H1 (cell line): ENCODE data around the gene SLC39A10. TPM values are rescaled to one million over a fixed set of nuclear protein-coding genes. Genes with fewer than 3 reads are reported as not detected.

Experiments
- CTCF ChIA-PET: fragments of 300-600 bp; sonication (Branson Sonifier 250); formaldehyde crosslinking; loops from one replicate; lab custom pipeline; 2021; ENCODE audit not compliant: partially characterized antibody; lab: Charles Lee
- POLR2A ChIA-PET: fragments of 300-600 bp; sonication (Branson Sonifier 250); formaldehyde crosslinking; loops from one replicate; lab custom pipeline; 2021; ENCODE audit warnings: inconsistent platforms; ENCODE audit not compliant: partially characterized antibody; lab: Charles Lee
- DNase-seq, 2 experiments: peaks; one replicate each; pipeline versions ENCODE4 v3.0.0 to v3.0.0-alpha.2; 2010 to 2022; ENCODE audit warnings: low spot score in 2 of 2, low read depth in 1 of 2, mixed read lengths in 1 of 2
- FAIRE-seq: peaks from 2 replicates; lab custom pipeline; 2011; peaks lifted over from hg19 to GRCh38; lab: Jason Lieb, UNC
- H2AFZ ChIP-seq: 2 replicates; pipeline ENCODE4 v1.8.1; 2012; ENCODE audit warnings: low read length, inconsistent platforms
- H2AK5ac ChIP-seq: 2 replicates; pipeline ENCODE4 v1.6.1; 2013; ENCODE audit warnings: low read depth, low read length
- H2BK120ac ChIP-seq: replicated peaks from 2 replicates; pipeline ENCODE3; 2013; ENCODE audit warnings: low read depth, low read length, inconsistent platforms
- H2BK12ac ChIP-seq: 2 replicates; pipeline ENCODE4 v1.6.1; 2013; ENCODE audit warnings: low read depth, low read length
- H2BK15ac ChIP-seq: 2 replicates; pipeline ENCODE4 v1.6.1; 2013; ENCODE audit warnings: low read length
- H2BK20ac ChIP-seq: 2 replicates; pipeline ENCODE4 v1.6.1; 2013; ENCODE audit warnings: low read length
- H2BK5ac ChIP-seq: 2 replicates; pipeline ENCODE4 v1.6.1; 2013; ENCODE audit warnings: low read depth, low read length
- H3K14ac ChIP-seq: 2 replicates; pipeline ENCODE4 v1.6.1; 2013; ENCODE audit warnings: inconsistent platforms; ENCODE audit not compliant: insufficient read length
- H3K18ac ChIP-seq: 2 replicates; pipeline ENCODE4 v1.6.1; 2013; ENCODE audit warnings: low read length; ENCODE audit errors: extremely low read depth
- H3K23ac ChIP-seq: 2 replicates; pipeline ENCODE4 v1.6.1; 2013; ENCODE audit warnings: inconsistent platforms; ENCODE audit not compliant: insufficient read length
- H3K23me2 ChIP-seq: 2 replicates; pipeline ENCODE4 v1.6.1; 2013; ENCODE audit warnings: low read depth, low read length
- H3K27ac ChIP-seq: 2 replicates; pipeline ENCODE4 v1.6.1; 2011; ENCODE audit warnings: low read depth, low read length, inconsistent platforms
- H3K27me3 ChIP-seq, 4 experiments: replicated peaks in 1 of 4; 1 replicate in 1 of 4; 2 replicates in 3 of 4; pipeline versions ENCODE4 v1.6.1 to v1.8.1; 2011 to 2013; ENCODE audit warnings: low read length in 3 of 4, mild to moderate bottlenecking in 3 of 4, inconsistent platforms in 2 of 4, mixed read lengths in 2 of 4, moderate library complexity in 1 of 4; ENCODE audit not compliant: control insufficient read depth in 3 of 4, insufficient read depth in 3 of 4; ENCODE audit errors: extremely low read depth in 1 of 4
- H3K36me3 ChIP-seq, 4 experiments: 2 replicates each; pipeline versions ENCODE4 v1.6.1 to v1.8.1; 2011 to 2013; ENCODE audit warnings: mild to moderate bottlenecking in 4 of 4, low read length in 3 of 4, moderate library complexity in 2 of 4, control low read depth in 1 of 4, inconsistent platforms in 1 of 4; ENCODE audit not compliant: insufficient read depth in 4 of 4, control insufficient read depth in 2 of 4
- H3K4ac ChIP-seq: replicated peaks from 2 replicates; pipeline ENCODE3; 2013; ENCODE audit warnings: low read length, low read depth, mixed read lengths, inconsistent platforms; ENCODE audit not compliant: insufficient read length
- H3K4me1 ChIP-seq, 4 experiments: replicated peaks in 1 of 4; 1 replicate in 1 of 4; 2 replicates in 3 of 4; pipeline versions ENCODE4 v1.6.1 to v1.8.1; 2011 to 2013; ENCODE audit warnings: low read length in 3 of 4, inconsistent platforms in 2 of 4, mixed read lengths in 1 of 4; ENCODE audit not compliant: insufficient read depth in 4 of 4, control insufficient read depth in 3 of 4
- H3K4me2 ChIP-seq, 2 experiments: 2 replicates each; pipeline versions ENCODE4 v1.6.1 to v1.8.1; 2011 to 2013; ENCODE audit warnings: low read depth in 2 of 2, low read length in 2 of 2, control low read depth in 1 of 2, inconsistent platforms in 1 of 2, mild to moderate bottlenecking in 1 of 2; ENCODE audit not compliant: insufficient read depth in 1 of 2
- H3K4me3 ChIP-seq, 4 experiments: fragments of 200-600, 300-600 bp in 1 of 4; sonication (generic), shearing (Covaris generic), sonication (Bioruptor Twin) in 1 of 4; 2 replicates each; pipeline versions ENCODE4 v1.5.1 to v1.8.1; 2011 to 2016; ENCODE audit warnings: low read length in 4 of 4, low read depth in 3 of 4, control low read depth in 2 of 4, inconsistent platforms in 2 of 4, mild to moderate bottlenecking in 2 of 4, mixed read lengths in 1 of 4, moderate library complexity in 1 of 4; ENCODE audit not compliant: insufficient read depth in 2 of 4; ENCODE audit errors: extremely low read depth in 1 of 4
- H3K56ac ChIP-seq: replicated peaks from 2 replicates; pipeline ENCODE3; 2013; ENCODE audit warnings: low read depth, mild to moderate bottlenecking, mixed read lengths, low read length, inconsistent platforms; ENCODE audit not compliant: insufficient read length
- H3K79me1 ChIP-seq: 2 replicates; pipeline ENCODE4 v1.6.1; 2013; ENCODE audit warnings: low read depth, low read length, control low read depth
- H3K79me2 ChIP-seq, 2 experiments: 2 replicates each; pipeline versions ENCODE4 v1.6.1 to v1.8.1; 2012 to 2013; ENCODE audit warnings: low read length in 2 of 2, mild to moderate bottlenecking in 2 of 2, inconsistent platforms in 1 of 2; ENCODE audit not compliant: insufficient read depth in 2 of 2, control insufficient read depth in 1 of 2
- H3K9ac ChIP-seq, 4 experiments: replicated peaks in 1 of 4; 1 replicate in 1 of 4; 2 replicates in 3 of 4; pipeline versions ENCODE4 v1.6.1 to v1.8.1; 2011 to 2013; ENCODE audit warnings: low read depth in 3 of 4, low read length in 3 of 4, control low read depth in 2 of 4, mild to moderate bottlenecking in 2 of 4, moderate library complexity in 2 of 4, inconsistent platforms in 1 of 4; ENCODE audit errors: extremely low read depth in 1 of 4
- H3K9me3 ChIP-seq, 2 experiments: 2 replicates each; pipeline versions ENCODE4 v1.6.1 to v1.8.1; 2012 to 2013; ENCODE audit warnings: mild to moderate bottlenecking in 2 of 2, moderate library complexity in 2 of 2, control low read depth in 1 of 2, inconsistent platforms in 1 of 2, low read depth in 1 of 2, low read length in 1 of 2, mixed read lengths in 1 of 2; ENCODE audit not compliant: insufficient read depth in 2 of 2
- H4K20me1 ChIP-seq, 2 experiments: replicated peaks in 1 of 2; 2 replicates each; pipeline versions ENCODE3 to v1.8.1; 2011 to 2013; ENCODE audit warnings: inconsistent platforms in 2 of 2, low read length in 2 of 2, mild to moderate bottlenecking in 1 of 2; ENCODE audit not compliant: insufficient read depth in 2 of 2, control insufficient read depth in 1 of 2
- H4K5ac ChIP-seq: 2 replicates; pipeline ENCODE4 v1.6.1; 2013; ENCODE audit warnings: low read length, low read depth, mixed read lengths, inconsistent platforms; ENCODE audit not compliant: insufficient read length
- H4K8ac ChIP-seq: 2 replicates; pipeline ENCODE4 v1.8.0; 2013; ENCODE audit warnings: mild to moderate bottlenecking, moderate library complexity, low read length, inconsistent platforms; ENCODE audit not compliant: insufficient read depth; ENCODE audit errors: extremely low read depth
- H4K91ac ChIP-seq: replicated peaks from 2 replicates; pipeline ENCODE3; 2013; ENCODE audit warnings: low read length, mixed read lengths, inconsistent platforms; ENCODE audit not compliant: insufficient read length
- RAD21 ChIP-seq, 2 experiments: IDR thresholded peaks in 1 of 2; conservative IDR thresholded peaks in 1 of 2; 2 replicates each; pipeline ENCODE4 v1.6.1; 2011; ENCODE audit warnings: low read depth in 2 of 2, low read length in 2 of 2, improper control_type of control experiment in 1 of 2, inconsistent platforms in 1 of 2, mild to moderate bottlenecking in 1 of 2, moderate library complexity in 1 of 2
- RBBP5 ChIP-seq: IDR thresholded peaks from 2 replicates; pipeline ENCODE4 v1.7.1; 2012; ENCODE audit warnings: low read depth, mild to moderate bottlenecking, inconsistent platforms, low read length, moderate library complexity, borderline replicate concordance
- RFX5 ChIP-seq: IDR thresholded peaks from 2 replicates; pipeline ENCODE4 v1.6.1; 2011; ENCODE audit warnings: low read depth, low read length, improper control_type of control experiment, borderline replicate concordance
- WGBS, 2 experiments: shearing (Covaris generic) in 1 of 2; methylation state at CpG; one replicate each; pipeline versions ENCODE4 v1.1.6 to v1.1.7; 2013 to 2015; ENCODE audit warnings: low lambda C conversion rate in 2 of 2, mixed read lengths in 2 of 2, inconsistent platforms in 1 of 2, low coverage in 1 of 2, missing lambda C conversion rate in 1 of 2; ENCODE audit not compliant: insufficient replicate concordance in 2 of 2, insufficient coverage in 1 of 2, insufficient read length in 1 of 2; ENCODE audit errors: extremely low coverage in 1 of 2, missing lambda C conversion rate in 1 of 2; 5-methylcytosine and 5-hydroxymethylcytosine counted together
- polyA plus RNA-seq, 7 experiments: library from polyadenylated mRNA; depleted of rRNA in 3 of 7; stranded (reverse) in 5 of 7; unstranded in 2 of 7; fragments of >200 nt in 5 of 7; fragments of 200-250 nt in 2 of 7; gene quantifications; 1 replicate in 5 of 7; 2 replicates in 1 of 7; 4 replicates in 1 of 7; pipeline versions ENCODE4 v1.2.1 to v1.2.3, GENCODE V29; 2011 to 2013; ENCODE audit warnings: missing spikeins in 2 of 7, mixed read lengths in 2 of 7
- total RNA-seq: library from RNA; stranded (reverse); fragmentation: NEBNext Ultra II Directional; extraction: Animal tissue kit (Norgen Biotek cat#: 25700); gene quantifications from 2 replicates; pipeline ENCODE4 v1.2.1, GENCODE V29; 2021

Gene SLC39A10
- total and polyA plus RNA-seq, 2 of the 8 experiments (the other 6 are each of a cell fraction or from before 2014, with no cell fraction given), result 68.1 to 234 TPM

DNA sequence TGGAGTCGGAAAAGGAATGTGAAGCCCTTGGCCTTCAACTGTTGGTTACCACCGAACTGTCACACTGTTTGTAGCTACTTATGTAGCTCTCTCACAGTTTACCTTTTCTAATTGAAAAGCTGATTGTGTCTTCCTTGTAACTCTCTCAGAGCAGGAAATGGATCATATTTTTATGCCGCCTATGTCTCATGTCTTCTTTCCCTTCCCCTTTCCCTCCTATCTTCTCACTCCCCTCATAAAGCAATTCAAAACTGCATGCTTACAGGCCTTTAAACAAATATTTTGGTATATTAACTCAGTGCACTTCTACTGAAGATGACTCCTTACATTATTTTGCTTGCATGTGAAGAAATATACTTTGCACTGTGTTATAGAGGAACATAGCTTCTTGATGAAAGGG lies 6.0 kb downstream of the SLC39A10 start:
- Histone ChIP-seq H3K4ac (no peak overlapping the region), H3K4me3 (no peak overlapping the region), H3K4me2 (no peak overlapping the region), H3K56ac (no peak overlapping the region), H2AFZ (no peak overlapping the region), H3K4me1 (peaks cover 0 to 4% (median 1%) of the 10 kb centered on the region in 4 experiments; a peak in 1 of 7 replicates), H2BK15ac (no peak overlapping the region), H2AK5ac (no peak overlapping the region), H4K91ac (no peak overlapping the region), H3K18ac (no peak overlapping the region), H3K27me3 (no peaks in the 10 kb centered on the region), H4K20me1 (peaks cover 8 to 12% of the 10 kb centered on the region in 2 experiments), H4K8ac (no peak overlapping the region), H3K36me3 (peaks cover 0 to 5% (median 0%) of the 10 kb centered on the region in 4 experiments; a peak in 1 of 8 replicates), H2BK12ac (no peak overlapping the region), H3K9me3 (no peaks in the 10 kb centered on the region), H3K79me1 (no peaks in the 10 kb centered on the region), H3K14ac (no peak overlapping the region), H2BK20ac (no peak overlapping the region), H2BK5ac (no peak overlapping the region), H2BK120ac (no peak overlapping the region), H3K9ac (no peak overlapping the region), H3K79me2 (peaks cover 2 to 100% of the 10 kb centered on the region in 2 experiments; a peak in 3 of 4 replicates), H3K23me2 (peaks cover 2% of the 10 kb centered on the region; the same call in 1 of the 2 replicates), H4K5ac (no peak overlapping the region), H3K23ac (no peak overlapping the region), H3K27ac (no peak overlapping the region)
- ChIA-PET POLR2A (interaction anchor here (0.8 to 1.1 kb wide), 2 partner anchors 17 to 165 kb away, joined by 3 read pairs; no protein-coding TSS in a partner anchor), CTCF (interaction anchor here (0.7 to 2.0 kb wide), 5 partner anchors 10 to 203 kb away, joined by 3 to 9 read pairs (median 4); no protein-coding TSS in a partner anchor)
- TF ChIP-seq RFX5 (no peak), RAD21 (IDR thresholded peaks at IDR 0.05 in 1 of 2, conservative IDR thresholded peaks at IDR 0.05 in 1 of 2; ENCODE audit: low read depth in 2 of 2, low read length in 2 of 2) (no peak), RBBP5 (no peak)
- FAIRE-seq (no peak), DNase-seq (no peak)
- WGBS, 2 experiments, result 85% methylated on average over 3 of the region's 3 CpGs; no CpG with 5 or more reads in 1 of the 2 experiments
